ENCODE measurements around the gene SNTB2.
"Not testable (repeated sequence)": the region's sequence is repeated elsewhere in the genome, so short reads cannot be mapped to it uniquely, and the experiment has no call there.

Gene SNTB2

DNA sequence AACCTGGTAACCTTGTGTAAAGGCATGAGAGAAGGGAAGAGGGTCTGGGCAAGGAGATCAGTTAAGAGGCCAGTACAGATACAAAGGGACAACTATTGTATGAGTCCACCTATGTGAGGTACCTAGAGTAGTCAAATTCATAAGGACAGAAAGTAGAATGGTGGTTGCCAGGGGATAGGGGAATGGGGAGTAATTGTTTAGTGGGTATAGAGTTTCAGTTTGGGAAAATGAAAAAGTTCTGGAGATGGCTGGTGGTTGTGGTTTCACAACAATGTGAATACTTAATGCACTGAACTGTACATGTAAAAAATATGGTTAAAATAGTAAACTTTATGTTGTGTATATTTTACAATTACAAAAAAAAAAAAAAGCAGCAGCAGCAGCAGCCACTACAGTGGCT is 49.4 kb downstream of the SNTB2 start:
- DNase-seq (ENCODE audit: low spot score): no peak

DNA sequence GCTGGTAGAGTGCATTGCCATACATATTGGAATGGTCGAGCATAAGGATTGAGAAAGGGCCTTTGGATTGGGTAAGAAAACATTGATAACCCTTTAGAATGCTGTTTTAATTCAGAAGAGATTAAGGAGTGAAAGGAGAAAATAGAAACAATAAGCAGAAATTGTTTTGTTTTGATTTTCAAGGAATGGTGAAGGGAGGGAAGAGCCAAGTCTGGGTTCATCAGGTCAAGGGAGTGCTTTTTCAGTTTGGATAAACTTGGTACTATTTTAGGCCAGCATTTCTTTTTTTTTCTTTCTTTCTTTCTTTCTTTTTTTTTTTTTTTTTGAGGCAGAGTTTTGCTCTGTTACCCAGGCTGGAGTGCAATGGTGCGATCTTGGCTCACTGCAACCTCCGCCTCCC is 50.3 kb downstream of the SNTB2 start:
- no peak for DNase-seq (ENCODE audit: low spot score)

DNA sequence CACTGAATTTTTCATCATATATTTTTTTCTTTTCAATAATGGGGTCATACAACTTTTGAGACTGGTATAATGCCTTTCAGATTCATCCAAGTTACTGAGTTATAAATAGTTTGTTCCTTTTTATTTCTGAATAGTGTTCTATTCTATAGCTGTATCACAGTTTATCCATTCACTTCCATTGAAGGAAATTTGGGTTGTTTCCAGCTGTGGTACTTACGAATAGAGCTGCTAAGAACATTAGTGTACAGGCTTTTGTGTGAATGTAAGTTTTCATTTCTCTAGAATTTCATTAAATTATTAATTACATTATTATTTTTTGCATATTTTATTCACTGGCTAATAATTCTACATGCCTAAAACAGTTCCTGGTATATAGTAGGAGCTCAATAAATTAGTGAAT is 52.9 kb downstream of the SNTB2 start:
- DNase-seq (ENCODE audit: low spot score): no peak

- DNase-seq (ENCODE audit: low spot score): peak; percentile 7
Measured at GRCh38 chr16:69240331-69240730, 53.4 kb downstream of the SNTB2 start.

DNA sequence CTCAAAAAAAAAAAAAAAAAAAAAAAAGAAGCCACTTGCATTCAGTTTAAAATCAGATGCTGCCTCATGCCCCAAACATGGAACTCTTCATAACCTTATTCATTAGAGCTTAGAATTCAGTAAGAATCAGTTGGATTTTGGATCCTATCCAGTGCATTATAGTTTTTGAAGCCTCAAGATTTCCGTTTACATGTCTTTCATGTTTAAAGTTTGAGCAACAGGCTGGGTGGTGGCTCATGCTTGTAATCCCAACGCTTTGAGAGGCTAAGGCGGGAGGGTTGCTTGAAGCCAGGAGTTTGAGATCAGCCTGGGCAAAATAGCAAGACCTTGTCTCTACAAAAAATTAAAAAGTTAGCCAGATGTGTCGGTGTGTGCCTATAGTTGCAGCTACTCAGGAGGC is 55.0 kb downstream of the SNTB2 start:
- DNase-seq (ENCODE audit: low spot score): no peak

GRCh38 chr16:69243479-69243878 is 56.5 kb downstream of the SNTB2 start:
- no peak for DNase-seq (ENCODE audit: low spot score)

DNA sequence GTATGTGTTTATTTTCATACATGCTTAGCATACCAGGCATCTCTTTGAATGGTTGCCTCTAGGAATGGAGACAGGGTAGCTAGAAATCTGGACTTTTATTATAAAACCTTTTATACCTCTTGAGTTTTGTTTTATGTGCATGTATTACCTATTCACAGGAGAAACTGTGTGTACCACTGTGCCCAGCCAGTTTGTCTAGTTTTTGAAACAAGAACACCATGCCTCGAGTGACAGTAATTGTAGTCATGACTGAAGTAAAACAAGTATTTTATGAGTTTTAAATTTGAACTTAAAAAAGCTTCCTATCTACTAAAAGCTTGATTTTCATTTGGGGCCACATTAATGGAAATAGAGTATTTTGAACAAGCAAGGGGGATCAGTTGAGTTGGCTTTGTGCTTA is 57.4 kb downstream of the SNTB2 start:
- DNase-seq (ENCODE audit: low spot score): no peak

DNA sequence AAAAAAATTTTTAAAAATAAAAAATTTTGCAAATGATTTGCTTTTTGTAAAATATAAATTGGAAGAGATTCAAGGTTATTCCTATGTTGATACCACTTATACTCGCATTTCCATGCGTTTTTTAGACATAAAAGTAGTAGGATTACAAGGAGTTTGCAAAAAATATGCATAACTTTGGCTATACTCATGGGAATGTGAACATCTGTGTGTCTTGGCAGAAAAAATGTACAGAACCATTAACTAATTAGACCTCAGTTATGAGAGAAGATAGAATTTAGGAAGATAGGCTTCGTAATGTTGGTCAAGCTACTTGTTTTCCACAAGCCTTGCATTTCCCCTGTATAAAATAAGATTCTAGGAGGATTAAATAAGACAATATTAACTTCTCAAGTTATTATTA is 63.1 kb downstream of the SNTB2 start:
- DNase-seq (ENCODE audit: low spot score): no peak

- DNase-seq (ENCODE audit: low spot score): no peak
Measured at GRCh38 chr16:69253870-69254341, 66.9 kb downstream of the SNTB2 start.

DNA sequence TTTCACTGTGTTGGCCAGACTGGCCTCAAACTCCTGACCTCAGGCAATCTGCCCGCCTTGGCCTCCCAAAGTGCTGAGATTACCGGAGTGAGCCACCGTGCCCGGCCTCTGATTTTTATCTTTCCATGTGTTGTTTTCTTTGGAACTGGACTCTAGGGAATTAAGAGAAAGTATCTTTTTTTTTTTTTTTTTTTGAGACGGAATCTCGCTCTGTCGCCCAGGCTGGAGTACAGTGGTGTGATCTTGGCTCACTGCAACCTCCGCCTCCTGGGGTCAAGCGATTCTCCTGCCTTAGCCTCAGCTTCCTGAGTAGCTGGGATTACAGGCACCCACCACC is 72.4 kb downstream of the SNTB2 start:
- not testable (repeated sequence) for DNase-seq (ENCODE audit: low spot score)

DNA sequence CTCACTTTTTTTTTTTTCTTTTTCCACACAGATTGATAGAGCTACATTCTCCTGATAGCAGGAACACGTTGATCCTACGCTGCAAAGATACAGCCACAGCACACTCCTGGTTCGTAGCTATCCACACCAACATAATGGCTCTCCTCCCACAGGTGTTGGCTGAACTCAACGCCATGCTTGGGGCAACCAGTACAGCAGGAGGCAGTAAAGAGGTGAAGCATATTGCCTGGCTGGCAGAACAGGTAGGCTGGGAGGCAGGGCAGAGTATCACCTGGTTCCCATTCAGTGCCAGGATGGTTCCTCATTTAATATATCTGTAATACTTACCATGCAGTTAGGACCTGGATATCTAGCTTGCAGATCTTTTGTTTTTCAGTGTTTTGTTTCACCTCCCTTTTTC is 73.1 kb downstream of the SNTB2 start:
- no peak for DNase-seq (ENCODE audit: low spot score)

DNA sequence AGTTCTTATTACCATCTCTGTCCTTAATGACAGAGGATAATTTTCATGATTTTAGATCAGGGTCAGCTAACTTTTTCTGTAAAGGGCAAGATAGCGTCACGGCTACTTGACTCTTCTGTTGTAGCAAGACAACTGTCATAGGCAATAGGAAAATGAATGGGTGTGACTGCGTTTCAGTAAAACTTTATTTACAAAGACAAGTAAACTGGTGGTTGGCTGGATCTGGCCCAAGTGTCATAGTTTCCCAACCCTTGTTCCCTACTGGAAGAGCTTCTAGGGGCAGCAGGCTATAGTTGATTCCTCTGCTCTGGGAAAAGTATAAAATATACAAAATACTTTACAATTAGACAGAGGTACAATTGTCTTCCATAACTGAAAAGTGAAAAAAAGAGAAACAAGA is 73.5 kb downstream of the SNTB2 start:
- no peak for DNase-seq (ENCODE audit: low spot score)

- no peak for DNase-seq (ENCODE audit: low spot score)
Measured at GRCh38 chr16:69266334-69267063, 79.5 kb downstream of the SNTB2 start.

DNA sequence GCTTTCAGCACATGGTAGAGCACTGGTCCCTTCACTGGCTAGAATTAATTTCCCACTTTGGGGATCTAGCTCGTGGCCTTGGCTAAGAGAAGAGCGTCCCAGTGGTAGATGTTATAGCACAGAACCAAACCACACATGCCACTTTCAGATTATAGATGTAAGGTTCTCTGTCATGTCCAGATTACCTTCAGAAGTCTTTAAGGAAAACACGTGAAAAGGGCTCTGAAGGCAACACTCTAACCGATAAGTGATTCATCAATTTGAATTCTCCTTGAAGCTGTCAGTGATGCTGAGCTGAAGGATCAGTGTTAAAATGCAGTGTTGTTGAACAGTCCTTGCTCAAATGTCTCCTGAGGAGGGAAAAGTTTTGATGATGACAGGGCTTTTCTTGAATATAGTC is 80.7 kb downstream of the SNTB2 start:
- no peak for DNase-seq (ENCODE audit: low spot score)

GRCh38 chr16:69270395-69270794 is 83.4 kb downstream of the SNTB2 start:
- DNase-seq (ENCODE audit: low spot score): no peak

DNA sequence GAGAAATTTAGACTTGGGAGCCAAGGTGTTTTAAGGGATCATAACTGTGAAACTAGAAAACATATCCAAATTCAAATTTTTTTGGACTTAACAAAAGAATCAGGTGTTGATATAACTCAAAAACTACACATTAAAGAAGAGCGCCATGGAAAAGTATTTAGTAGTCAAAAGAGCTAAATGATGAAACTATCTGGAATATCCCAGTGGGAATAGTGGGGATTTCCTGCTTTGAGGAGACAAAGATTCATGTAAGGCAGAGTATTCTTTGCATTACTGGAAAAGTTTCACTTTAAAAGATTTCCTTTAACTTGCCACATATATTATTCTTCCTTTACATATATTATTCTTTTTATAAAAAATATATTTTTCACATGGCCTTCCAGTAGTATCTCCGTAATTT is 83.9 kb downstream of the SNTB2 start:
- no peak for DNase-seq (ENCODE audit: low spot score)

- no peak for DNase-seq (ENCODE audit: low spot score)
Measured at GRCh38 chr16:69273009-69273408, 86.0 kb downstream of the SNTB2 start.

- DNase-seq (ENCODE audit: low spot score): no peak
Measured at GRCh38 chr16:69274699-69275235, 87.8 kb downstream of the SNTB2 start.

DNA sequence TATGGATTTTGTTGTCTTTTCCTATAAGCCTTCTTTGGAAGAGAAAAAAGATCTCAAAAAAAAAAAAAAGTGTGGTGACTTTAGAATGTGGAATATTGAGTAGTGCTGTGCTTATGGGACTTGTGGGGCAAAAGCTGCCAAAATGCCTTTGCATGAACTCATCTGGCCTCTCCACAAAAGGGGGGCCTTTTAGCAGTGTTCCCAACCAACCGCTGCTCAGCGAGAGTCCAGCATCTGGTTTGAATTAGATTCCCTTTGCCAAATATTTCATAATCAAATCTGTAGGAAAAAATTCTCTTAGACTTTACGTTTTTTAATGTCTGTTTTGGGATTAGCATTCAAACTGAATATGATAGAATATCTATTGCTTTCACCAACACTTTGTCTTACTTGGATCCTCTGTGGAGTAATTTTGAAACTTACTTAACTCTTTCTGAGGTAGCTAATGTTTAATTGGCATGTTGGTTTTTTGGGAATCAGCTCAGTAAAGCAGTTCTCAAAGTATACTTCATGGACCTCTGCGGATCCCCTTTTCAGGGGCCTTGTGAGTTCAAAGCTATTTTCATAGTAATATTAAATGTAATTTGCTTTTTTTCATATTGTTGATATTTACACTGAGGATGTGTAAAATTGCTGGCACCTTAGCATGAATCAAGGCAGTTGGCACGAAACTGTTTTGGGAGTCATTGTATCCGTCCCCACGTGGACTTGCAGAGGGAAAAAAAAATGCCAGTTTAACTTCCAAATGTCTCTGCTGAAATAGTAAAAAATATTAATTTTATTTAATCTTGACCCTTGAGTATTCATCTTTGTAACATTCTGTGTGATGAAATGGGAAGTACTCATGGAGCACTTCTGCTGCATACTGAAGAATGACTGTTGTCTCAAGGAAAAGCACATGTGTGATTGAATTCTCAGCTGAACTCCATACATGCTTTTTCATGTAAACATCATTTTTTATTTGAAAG is 89.5 kb downstream of the SNTB2 start:
- DNase-seq (ENCODE audit: low spot score): no peak

DNA sequence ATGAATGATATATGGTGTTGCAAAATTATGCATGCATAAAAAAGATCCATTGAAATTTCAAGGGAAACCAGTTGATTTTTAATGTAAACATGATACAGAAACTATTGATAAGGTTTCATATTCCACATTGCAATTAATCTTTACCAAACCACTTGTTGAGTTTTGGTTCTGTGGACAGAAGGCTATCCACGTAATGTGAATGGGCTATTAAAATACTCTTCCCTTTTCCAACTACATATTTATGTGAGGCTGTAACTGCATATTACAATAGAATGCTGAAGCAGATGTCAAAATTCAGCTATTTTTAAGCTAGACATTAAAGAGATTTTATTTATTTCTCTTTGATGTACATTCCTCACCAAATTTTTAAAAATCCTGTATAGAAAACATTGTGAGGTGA is 90.4 kb downstream of the SNTB2 start:
- DNase-seq (ENCODE audit: low spot score): no peak

GRCh38 chr16:69283851-69284250 is 96.9 kb downstream of the SNTB2 start:
- no peak for DNase-seq (ENCODE audit: low spot score)

GRCh38 chr16:69285240-69285639 is 98.3 kb downstream of the SNTB2 start:
- DNase-seq (ENCODE audit: low spot score): no peak
